Measurements from ENCODE around the gene STIM1. TPM values are rescaled to one million over a fixed set of nuclear protein-coding genes. Genes with fewer than 3 reads are reported as not detected.

STIM1 gene
- total RNA-seq, 4 donors from 2014 or later, result 42.4 to 114 (median 72.8) TPM

DNA sequence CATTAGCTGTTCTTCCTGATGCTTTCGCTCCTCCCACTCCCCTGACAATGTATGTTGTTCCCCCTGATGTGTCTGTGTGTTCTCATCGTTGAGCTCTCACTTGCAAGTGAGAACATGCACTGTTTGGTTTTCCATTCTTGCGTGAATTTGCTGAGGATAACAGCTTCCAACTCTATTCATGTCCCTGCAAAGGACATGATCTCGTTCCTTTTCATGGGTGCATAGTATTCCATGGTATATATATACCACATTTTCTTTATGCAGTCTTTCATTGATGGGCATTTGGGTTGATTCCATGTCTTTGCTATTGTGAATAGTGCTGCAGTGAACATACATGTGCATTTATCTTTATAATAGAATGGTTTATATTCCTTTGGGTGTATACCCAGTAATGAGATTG, 180.5 kb downstream of the STIM1 start:
- ATAC-seq, result no peak
- WGBS, 2 donors (ENCODE audit: low coverage in 1 of 2), result 80 to 92% methylated on average over 3 to 4 of the region's 4 CpGs
- TF ChIP-seq EP300 (IDR thresholded peaks at IDR 0.05), result no peak
- TF ChIP-seq POLR2A (IDR thresholded peaks at IDR 0.05), result no peak
- TF ChIP-seq POLR2AphosphoS5 (IDR thresholded peaks at IDR 0.05), result no peak
- TF ChIP-seq, protein P1, sequence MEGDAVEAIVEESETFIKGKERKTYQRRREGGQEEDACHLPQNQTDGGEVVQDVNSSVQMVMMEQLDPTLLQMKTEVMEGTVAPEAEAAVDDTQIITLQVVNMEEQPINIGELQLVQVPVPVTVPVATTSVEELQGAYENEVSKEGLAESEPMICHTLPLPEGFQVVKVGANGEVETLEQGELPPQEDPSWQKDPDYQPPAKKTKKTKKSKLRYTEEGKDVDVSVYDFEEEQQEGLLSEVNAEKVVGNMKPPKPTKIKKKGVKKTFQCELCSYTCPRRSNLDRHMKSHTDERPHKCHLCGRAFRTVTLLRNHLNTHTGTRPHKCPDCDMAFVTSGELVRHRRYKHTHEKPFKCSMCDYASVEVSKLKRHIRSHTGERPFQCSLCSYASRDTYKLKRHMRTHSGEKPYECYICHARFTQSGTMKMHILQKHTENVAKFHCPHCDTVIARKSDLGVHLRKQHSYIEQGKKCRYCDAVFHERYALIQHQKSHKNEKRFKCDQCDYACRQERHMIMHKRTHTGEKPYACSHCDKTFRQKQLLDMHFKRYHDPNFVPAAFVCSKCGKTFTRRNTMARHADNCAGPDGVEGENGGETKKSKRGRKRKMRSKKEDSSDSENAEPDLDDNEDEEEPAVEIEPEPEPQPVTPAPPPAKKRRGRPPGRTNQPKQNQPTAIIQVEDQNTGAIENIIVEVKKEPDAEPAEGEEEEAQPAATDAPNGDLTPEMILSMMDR (IDR thresholded peaks at IDR 0.05), result no peak
- H3K4me1 ChIP-seq, result peaks cover 3 to 9% (median 3%) of the 10 kb centered on the region in 3 donors
- no peaks in the 10 kb centered on the region for H3K9me3 ChIP-seq
- no peaks in the 10 kb centered on the region for H3K36me3 ChIP-seq
- no peaks in the 10 kb centered on the region for H3K27me3 ChIP-seq
- no peak overlapping the region for H3K27ac ChIP-seq
- H3K4me3 ChIP-seq, result no peak overlapping the region

DNA sequence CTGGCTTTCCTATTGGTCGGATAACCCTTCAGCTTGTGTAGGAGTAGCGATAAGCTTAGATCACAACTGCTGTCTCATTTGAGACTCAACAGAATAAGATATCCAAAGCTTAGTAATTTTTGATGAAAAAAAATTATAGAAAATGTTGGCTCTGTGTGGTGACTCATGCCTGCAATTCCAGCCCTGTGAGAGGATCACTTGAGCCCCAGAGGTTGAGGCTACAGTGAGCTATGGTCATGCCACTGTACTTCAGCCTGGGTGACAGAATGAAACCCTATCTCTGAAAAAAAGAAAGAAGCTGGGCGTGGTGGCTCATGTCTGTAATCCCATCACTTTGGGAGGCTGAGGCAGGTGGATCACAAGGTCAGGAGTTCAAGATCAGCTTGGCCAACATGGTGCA, 183.5 kb downstream of the STIM1 start:
- no peak for ATAC-seq
- H3K27ac ChIP-seq, result no peak overlapping the region

DNA sequence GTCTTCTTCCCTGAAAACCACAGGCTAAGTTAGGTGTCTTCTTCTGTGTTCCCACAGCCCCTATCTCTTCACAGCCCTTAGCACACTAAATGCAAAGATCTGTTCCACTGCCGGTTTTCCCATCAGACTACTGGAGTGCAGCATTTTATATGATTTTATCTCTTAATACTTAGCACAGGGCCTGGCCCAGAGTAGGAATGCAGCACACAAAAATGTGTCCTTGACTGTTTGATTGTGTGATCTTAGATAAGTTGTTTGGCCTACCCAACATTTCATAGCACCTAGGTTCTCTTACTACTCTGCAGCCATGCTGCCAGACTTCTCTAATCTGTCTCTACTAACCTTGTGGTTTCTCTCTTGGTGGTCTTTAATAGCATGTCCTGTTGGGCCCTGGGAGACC, 185.0 kb downstream of the STIM1 start:
- Histone ChIP-seq H3K4me3 (no peak overlapping the region), H3K9me3 (no peaks in the 10 kb centered on the region), H3K27me3 (no peaks in the 10 kb centered on the region), H3K36me3 (no peaks in the 10 kb centered on the region), H3K27ac (no peak overlapping the region), H3K4me1 (peaks cover 3 to 29% (median 14%) of the 10 kb centered on the region in 3 donors)
- no peak for TF ChIP-seq EP300 (IDR thresholded peaks at IDR 0.05)
- TF ChIP-seq POLR2AphosphoS5 (IDR thresholded peaks at IDR 0.05), result no peak
- WGBS, 2 donors (ENCODE audit: low coverage in 1 of 2), result 63% methylated on average over 1 of the region's 1 CpG; no CpG with 5 or more reads in 1 of the 2 donors
- ATAC-seq, result no peak

More for the DNA sequence above, 183.5 kb downstream of the STIM1 start:
- Histone ChIP-seq H3K4me1 (peaks cover 3 to 14% (median 4%) of the 10 kb centered on the region in 3 donors), H3K4me3 (no peak overlapping the region), H3K9me3 (no peaks in the 10 kb centered on the region), H3K36me3 (no peaks in the 10 kb centered on the region), H3K27me3 (no peaks in the 10 kb centered on the region)
- 67 to 77% methylated on average over 3 of the region's 3 CpGs for WGBS, 2 donors (ENCODE audit: low coverage in 1 of 2)
- no peak for TF ChIP-seq POLR2AphosphoS5 (IDR thresholded peaks at IDR 0.05)
- TF ChIP-seq, protein P1 (IDR thresholded peaks at IDR 0.05), result no peak
- TF ChIP-seq EP300 (IDR thresholded peaks at IDR 0.05), result no peak
- TF ChIP-seq POLR2A (IDR thresholded peaks at IDR 0.05), result no peak

DNA sequence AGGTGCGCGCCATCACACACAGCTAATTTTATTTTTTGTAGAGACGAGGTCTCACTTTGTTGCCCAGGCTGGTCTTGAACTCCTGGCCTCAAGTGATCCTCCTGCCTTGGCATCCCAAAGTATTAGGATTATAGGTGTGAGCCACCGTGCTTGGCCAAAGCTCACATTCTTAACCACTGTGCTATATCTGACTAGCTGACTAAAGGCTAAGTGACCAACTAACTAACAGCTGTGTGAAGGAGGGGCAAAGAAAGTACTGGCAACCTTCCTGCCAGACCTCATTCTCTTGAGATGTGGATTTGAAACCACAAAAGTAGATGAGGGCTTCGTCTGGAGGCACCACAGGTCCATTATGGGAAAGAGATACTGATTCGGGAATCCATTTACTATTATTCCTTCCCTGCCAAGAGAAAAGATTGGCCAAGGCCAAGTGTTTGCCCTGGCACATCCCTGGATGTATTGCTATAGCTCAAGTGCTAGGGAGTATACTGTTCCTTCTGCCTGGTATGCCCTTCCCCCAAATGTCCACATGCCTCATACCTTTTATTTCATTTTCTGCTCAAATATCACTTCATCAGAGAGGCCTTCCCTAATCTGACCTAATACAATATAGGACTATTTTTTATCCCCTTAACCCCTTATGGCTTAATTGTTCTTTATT, 186.4 kb downstream of the STIM1 start:
- TF ChIP-seq EP300 (IDR thresholded peaks at IDR 0.05) (no peak), POLR2A (IDR thresholded peaks at IDR 0.05) (no peak), POLR2AphosphoS5 (IDR thresholded peaks at IDR 0.05) (no peak)
- TF ChIP-seq, protein P1 (IDR thresholded peaks at IDR 0.05), result no peak
- Histone ChIP-seq H3K36me3 (no peaks in the 10 kb centered on the region), H3K27me3 (no peaks in the 10 kb centered on the region), H3K4me1 (peaks cover 3 to 31% (median 14%) of the 10 kb centered on the region in 3 donors), H3K9me3 (no peaks in the 10 kb centered on the region), H3K27ac (no peak overlapping the region), H3K4me3 (no peak overlapping the region)
- ATAC-seq, result no peak
- WGBS, 2 donors (ENCODE audit: low coverage in 1 of 2), result 76 to 93% methylated on average over 5 to 6 of the region's 6 CpGs

DNA sequence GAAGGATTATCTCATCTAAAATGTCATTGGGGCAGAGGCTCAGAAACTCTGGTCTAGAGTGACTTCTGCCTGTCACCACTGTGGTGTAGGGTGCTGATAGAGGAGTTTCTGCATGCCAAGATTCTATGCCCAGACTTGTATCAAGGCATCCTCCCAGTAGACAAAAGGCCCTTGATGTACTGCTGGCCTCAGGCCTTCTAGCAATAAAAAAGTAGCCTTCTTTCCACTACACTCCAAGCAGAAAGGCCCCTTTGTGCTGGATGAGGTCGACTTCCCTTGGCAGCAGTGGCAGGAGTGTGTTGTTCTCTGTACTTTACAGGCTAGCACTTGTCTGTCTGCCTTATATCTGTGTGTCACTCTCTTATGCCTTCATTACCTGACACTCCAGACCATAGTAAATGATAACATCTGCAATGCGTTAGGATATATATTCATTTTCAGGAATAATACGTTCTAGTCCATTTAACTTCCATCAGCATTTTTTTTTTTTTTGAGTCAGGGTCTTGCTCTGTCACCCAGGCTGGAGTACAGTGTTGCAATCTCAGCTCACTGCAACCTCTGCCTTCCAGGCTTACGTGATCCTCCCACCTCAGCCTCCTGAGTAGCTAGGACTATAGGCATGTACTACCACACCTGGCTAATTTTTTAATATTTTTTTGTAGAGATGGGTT, 189.6 kb downstream of the STIM1 start:
- Histone ChIP-seq H3K27me3 (no peaks in the 10 kb centered on the region), H3K27ac (peak overlapping the region in 3 of 4 donors; percentile 7 to 50 (median 35)), H3K4me3 (no peak overlapping the region), H3K9me3 (no peaks in the 10 kb centered on the region), H3K36me3 (no peaks in the 10 kb centered on the region), H3K4me1 (peaks cover 3 to 35% (median 11%) of the 10 kb centered on the region in 3 donors)
- TF ChIP-seq EP300 (IDR thresholded peaks at IDR 0.05) (no peak), POLR2A (IDR thresholded peaks at IDR 0.05) (no peak), POLR2AphosphoS5 (IDR thresholded peaks at IDR 0.05) (no peak)
- TF ChIP-seq, protein P1 (IDR thresholded peaks at IDR 0.05), result no peak
- no peak for ATAC-seq
- WGBS, 2 donors (ENCODE audit: low coverage in 1 of 2), result 27 to 38% methylated on average over 2 to 4 of the region's 4 CpGs

All from gastroesophageal sphincter (tissue), 4 donors.